ENCODE measurements around the gene KCNQ4. TPM values are rescaled to one million over a fixed set of nuclear protein-coding genes. Genes with fewer than 3 reads are reported as not detected.

The KCNQ4 gene
- total RNA-seq, 2 donors from 2014 or later: 1.0 to 1.7 TPM

- Histone ChIP-seq H3K36me3 (no peaks in the 10 kb centered on the region), H3K27me3 (no peaks in the 10 kb centered on the region), H3K9me3 (no peaks in the 10 kb centered on the region), H3K4me1 (peaks cover 0 to 11% of the 10 kb centered on the region in 2 donors), H3K4me3 (peak overlapping the region; percentile 29 to 48), H3K27ac (no peak overlapping the region)
- TF ChIP-seq CTCF (IDR thresholded peaks at IDR 0.05): no peak
- no peak for DNase-seq (ENCODE audit: low spot score)
Measured at GRCh38 chr1:40818264-40818961, 34.8 kb downstream of the KCNQ4 start.

DNA sequence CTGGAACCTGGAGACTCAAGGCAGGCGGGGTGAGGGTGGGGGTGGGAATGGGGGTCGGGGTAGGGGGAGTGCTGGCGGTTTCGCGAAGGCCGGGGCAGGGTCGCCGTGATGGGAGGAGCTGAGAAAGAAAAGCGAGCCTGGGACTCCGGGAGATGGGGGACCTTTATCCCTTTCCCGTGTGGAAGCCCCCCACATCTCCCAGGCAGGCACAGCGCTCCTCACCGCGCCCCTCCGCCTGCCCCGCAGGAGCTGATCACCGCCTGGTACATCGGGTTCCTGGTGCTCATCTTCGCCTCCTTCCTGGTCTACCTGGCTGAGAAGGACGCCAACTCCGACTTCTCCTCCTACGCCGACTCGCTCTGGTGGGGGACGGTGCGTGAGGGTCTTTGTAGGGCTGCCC lies 35.5 kb downstream of the KCNQ4 start:
- DNase-seq (ENCODE audit: low spot score): no peak
- Histone ChIP-seq H3K27me3 (no peaks in the 10 kb centered on the region), H3K36me3 (no peaks in the 10 kb centered on the region), H3K9me3 (no peaks in the 10 kb centered on the region), H3K27ac (no peak overlapping the region), H3K4me1 (peaks cover 0 to 11% of the 10 kb centered on the region in 2 donors), H3K4me3 (peak overlapping the region in 1 of 2 donors; percentile 48)
- TF ChIP-seq CTCF (IDR thresholded peaks at IDR 0.05): no peak

DNA sequence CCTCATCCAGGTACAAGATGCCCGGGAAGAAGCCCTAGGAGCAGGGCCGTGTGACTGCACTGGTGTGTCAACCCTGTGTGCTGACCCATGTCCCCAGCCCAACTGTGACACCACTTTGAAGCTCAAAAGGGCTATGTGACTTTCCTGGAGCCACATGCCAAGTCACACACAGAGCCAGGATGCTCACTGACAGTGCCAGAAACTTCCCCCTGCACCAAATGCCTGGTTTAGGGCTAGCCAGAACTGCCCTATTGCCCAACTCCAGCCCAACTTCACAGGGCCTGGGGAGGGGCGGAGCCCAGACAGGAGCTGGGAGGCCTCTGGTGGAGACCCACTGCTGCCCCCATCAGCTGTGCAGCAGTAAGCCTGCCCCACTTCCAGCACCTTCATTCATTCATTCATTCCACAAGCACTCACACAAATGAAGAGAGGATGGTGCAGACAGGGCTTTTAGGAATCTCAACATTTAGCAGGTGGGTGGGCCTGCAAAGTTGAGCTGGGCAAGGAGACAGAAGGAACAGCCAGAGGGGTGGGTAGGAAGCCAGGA lies 36.7 kb downstream of the KCNQ4 start:
- H3K4me1 ChIP-seq: peaks cover 0 to 11% of the 10 kb centered on the region in 2 donors

DNA sequence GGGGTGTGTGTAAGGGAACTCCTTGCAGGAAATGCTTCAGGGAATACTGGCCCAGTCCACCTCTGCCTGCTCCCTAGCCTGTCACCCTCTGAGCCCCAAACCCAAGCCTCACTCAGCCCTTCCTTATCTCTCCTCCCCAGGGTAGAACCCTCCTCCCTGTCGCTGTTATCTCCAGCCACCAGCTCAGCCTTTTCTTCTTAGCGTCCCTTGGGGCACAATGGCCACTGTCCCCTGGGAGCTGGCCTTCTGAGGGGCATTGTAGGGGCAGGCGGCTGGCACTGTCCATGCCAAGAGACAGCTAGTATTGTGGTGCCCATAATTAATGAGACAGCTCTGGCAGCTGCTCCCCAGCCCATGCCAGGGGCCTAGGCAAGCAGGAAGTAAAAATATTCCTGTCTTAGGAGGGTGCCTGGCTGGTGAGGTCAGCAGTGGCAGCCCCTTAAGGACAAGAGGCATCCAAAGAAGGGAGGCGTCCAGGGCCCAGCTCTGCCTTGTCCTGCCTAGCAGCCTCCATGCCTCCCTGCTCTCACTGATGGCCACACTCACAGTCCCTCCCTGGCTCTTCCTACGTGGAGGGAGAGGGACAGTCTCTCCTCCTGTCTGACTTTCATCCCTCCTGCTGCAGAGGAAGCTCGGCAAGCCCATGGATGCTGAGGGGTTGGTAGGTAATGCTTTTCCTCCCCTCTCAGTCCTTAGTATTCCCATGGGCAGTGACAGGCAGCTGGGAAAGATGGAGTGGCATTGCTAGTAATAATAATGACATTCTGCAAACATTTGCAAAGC lies 37.5 kb downstream of the KCNQ4 start:
- no peaks in the 10 kb centered on the region for H3K36me3 ChIP-seq
- no peak for TF ChIP-seq CTCF (IDR thresholded peaks at IDR 0.05)
- H3K27me3 ChIP-seq: no peaks in the 10 kb centered on the region
- no peak overlapping the region for H3K27ac ChIP-seq
- H3K9me3 ChIP-seq: no peaks in the 10 kb centered on the region
- H3K4me3 ChIP-seq: no peak overlapping the region
- H3K4me1 ChIP-seq: peaks cover 0 to 11% of the 10 kb centered on the region in 2 donors
- DNase-seq (ENCODE audit: low spot score): no peak

More for the DNA sequence above, 36.7 kb downstream of the KCNQ4 start:
- Histone ChIP-seq H3K36me3 (no peaks in the 10 kb centered on the region), H3K4me3 (no peak overlapping the region), H3K27ac (no peak overlapping the region), H3K27me3 (no peaks in the 10 kb centered on the region), H3K9me3 (no peaks in the 10 kb centered on the region)
- DNase-seq (ENCODE audit: low spot score): no peak
- TF ChIP-seq CTCF (IDR thresholded peaks at IDR 0.05): no peak

DNA sequence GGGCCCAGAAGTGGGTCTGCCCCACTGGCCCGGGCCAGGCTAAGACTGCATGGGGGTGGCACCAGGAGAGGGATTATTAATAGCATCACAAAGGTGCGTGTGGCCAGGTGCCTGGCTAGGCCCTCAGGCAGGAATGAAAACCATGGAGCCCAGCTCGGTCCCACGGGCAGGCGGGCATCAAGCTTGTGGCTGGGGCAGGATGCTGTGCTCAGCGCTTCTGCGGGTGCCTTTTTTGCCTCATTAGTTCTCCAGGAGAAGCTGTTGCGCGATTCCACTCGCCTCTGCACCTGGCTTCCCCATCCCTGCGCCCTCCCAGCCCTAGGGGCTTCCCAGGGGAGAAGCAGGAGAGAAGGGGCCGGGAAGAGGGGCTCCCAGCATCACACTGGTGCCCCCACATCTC lies 39.3 kb downstream of the KCNQ4 start:
- Histone ChIP-seq H3K9me3 (no peaks in the 10 kb centered on the region), H3K4me3 (no peak overlapping the region), H3K27me3 (no peaks in the 10 kb centered on the region), H3K27ac (no peak overlapping the region), H3K4me1 (peaks cover 0 to 10% of the 10 kb centered on the region in 2 donors), H3K36me3 (no peaks in the 10 kb centered on the region)
- no peak for TF ChIP-seq CTCF (IDR thresholded peaks at IDR 0.05)
- no peak for DNase-seq (ENCODE audit: low spot score)
